HepG2 (cell line): ENCODE measurements around the gene CHRM5. TPM values are rescaled to one million over a fixed set of nuclear protein-coding genes. Genes with fewer than 3 reads are reported as not detected.

Experiments
- BCL6 ChIP-seq: IDR thresholded peaks from 2 replicates; pipeline ENCODE4 v1.6.1; 2016; ENCODE audit warnings: missing genetic modification reagents, missing compliant biosample characterization
- DNMT1 ChIP-seq: sonication (generic); formaldehyde crosslinking; IDR thresholded peaks from 2 replicates; pipeline ENCODE4 v1.5.1; 2020; ENCODE audit warnings: mild to moderate bottlenecking, missing genetic modification reagents
- HNRNPLL ChIP-seq: fragments of 200-400 bp; formaldehyde crosslinking; IDR thresholded peaks from 2 replicates; pipeline ENCODE4 v1.6.1; 2017; ENCODE audit warnings: mild to moderate bottlenecking, low read depth, low read length; ENCODE audit not compliant: poor library complexity, severe bottlenecking
- LBX2 ChIP-seq: sonication (generic); formaldehyde crosslinking; IDR thresholded peaks from 2 replicates; pipeline ENCODE4 v1.5.0; 2020; ENCODE audit warnings: missing genetic modification reagents, mild to moderate bottlenecking, borderline replicate concordance
- NFKB2 ChIP-seq: sonication (generic); formaldehyde crosslinking; IDR thresholded peaks from 2 replicates; pipeline ENCODE4 v1.4.0; 2020; ENCODE audit warnings: missing genetic modification reagents, borderline replicate concordance
- SCMH1 ChIP-seq: sonication (generic); formaldehyde crosslinking; IDR thresholded peaks from 2 replicates; pipeline ENCODE4 v1.9.0; 2021; ENCODE audit warnings: missing genetic modification reagents, mild to moderate bottlenecking, borderline replicate concordance
- SNAPC2 ChIP-seq: sonication (generic); formaldehyde crosslinking; IDR thresholded peaks from 2 replicates; pipeline ENCODE4 v1.8.1; 2022; ENCODE audit warnings: mild to moderate bottlenecking, missing genetic modification reagents
- SNAPC4 ChIP-seq: sonication (generic); formaldehyde crosslinking; IDR thresholded peaks from 2 replicates; pipeline ENCODE4 v1.4.0; 2020; ENCODE audit warnings: mild to moderate bottlenecking, missing genetic modification reagents
- THYN1 ChIP-seq: sonication (generic); formaldehyde crosslinking; IDR thresholded peaks from 2 replicates; pipeline ENCODE4 v1.8.1; 2023; ENCODE audit warnings: low read depth, mild to moderate bottlenecking, moderate library complexity, missing genetic modification reagents, borderline replicate concordance
- TP53 ChIP-seq: sonication (generic); formaldehyde crosslinking; conservative IDR thresholded peaks from 2 replicates; pipeline ENCODE4 v1.4.0; 2020; ENCODE audit warnings: missing genetic modification reagents
- ZFYVE20 ChIP-seq: sonication (generic); formaldehyde crosslinking; IDR thresholded peaks from 2 replicates; pipeline ENCODE4 v1.8.0; 2023; ENCODE audit warnings: low read depth, mild to moderate bottlenecking, moderate library complexity, missing genetic modification reagents, borderline replicate concordance
- ZNF251 ChIP-seq: sonication (generic); formaldehyde crosslinking; IDR thresholded peaks from 2 replicates; pipeline ENCODE4 v1.9.0; 2021; ENCODE audit warnings: mild to moderate bottlenecking, missing genetic modification reagents
- ZNF326 ChIP-seq: sonication (generic); formaldehyde crosslinking; IDR thresholded peaks from 2 replicates; pipeline ENCODE4 v1.4.0; 2020; ENCODE audit warnings: missing genetic modification reagents, borderline replicate concordance
- ZNF354B ChIP-seq: sonication (generic); formaldehyde crosslinking; IDR thresholded peaks from 2 replicates; pipeline ENCODE4 v1.8.0; 2022; ENCODE audit warnings: mild to moderate bottlenecking, missing genetic modification reagents
- ZNF543 ChIP-seq: sonication (generic); formaldehyde crosslinking; IDR thresholded peaks from 2 replicates; pipeline ENCODE4 v1.4.0; 2020; ENCODE audit warnings: mild to moderate bottlenecking, missing genetic modification reagents
- polyA plus RNA-seq, 8 experiments: library from polyadenylated mRNA; depleted of rRNA in 3 of 8; stranded (reverse) in 7 of 8; unstranded in 1 of 8; fragments of >200 nt; fragmentation: Illumina TruSeq in 4 of 8; extraction: Trizol in 4 of 8; gene quantifications; 2 replicates each; pipeline versions ENCODE4 v1.2.1 to v1.2.3, GENCODE V29; 2011 to 2016; ENCODE audit warnings: low read depth in 4 of 8, missing spikeins in 1 of 8, mixed read lengths in 1 of 8; ENCODE audit not compliant: insufficient read depth in 1 of 8
- total RNA-seq, 5 experiments: library from RNA; depleted of rRNA; stranded (reverse); fragments of >200 nt; fragmentation: Illumina TruSeq; extraction: Trizol; gene quantifications; 2 replicates each; pipeline ENCODE4 v1.2.3, GENCODE V29; 2016; ENCODE audit warnings: low read depth in 1 of 5
- TF ChIP-seq, protein P1 (sequence below): IDR thresholded peaks from 2 replicates; pipeline ENCODE4 v1.6.1; 2016; ENCODE audit warnings: missing compliant biosample characterization, missing genetic modification reagents, borderline replicate concordance
- TF ChIP-seq, protein P2 (sequence below): sonication (generic); formaldehyde crosslinking; IDR thresholded peaks from 2 replicates; pipeline ENCODE4 v1.4.0; 2020; ENCODE audit warnings: missing genetic modification reagents, borderline replicate concordance
- TF ChIP-seq, protein P3 (sequence below): sonication (generic); formaldehyde crosslinking; IDR thresholded peaks from 2 replicates; pipeline ENCODE4 v1.4.0; 2020; ENCODE audit warnings: mild to moderate bottlenecking, missing genetic modification reagents

CHRM5 gene
- total and polyA plus RNA-seq, 2 of the 13 experiments (the other 11 are each of a cell fraction or from before 2014, with no cell fraction given): not detected

GRCh38 chr15:34038023-34038870, 70.0 kb downstream of the CHRM5 start (continued):
- TF ChIP-seq SNAPC4 (CRISPR knock-in tag) (no peak), ZNF354B (0 out of 2 replicates have a peak, but pooled peaks have one; percentile 60), ZFYVE20 (CRISPR knock-in tag) (peak; percentile 64; the same call in 1 of the 2 replicates), SNAPC2 (CRISPR knock-in tag) (no peak), BCL6 (CRISPR knock-in tag) (peak; percentile 39; the same call in 1 of the 2 replicates), SCMH1 (CRISPR knock-in tag) (no peak), TP53 (CRISPR knock-in tag) (no peak), ZNF543 (CRISPR knock-in tag) (no peak), ZNF326 (CRISPR knock-in tag) (no peak), THYN1 (CRISPR knock-in tag) (no peak), DNMT1 (CRISPR knock-in tag) (no peak), NFKB2 (CRISPR knock-in tag) (peak; percentile 69; the same call in 1 of the 2 replicates), ZNF251 (CRISPR knock-in tag) (no peak), LBX2 (CRISPR knock-in tag) (0 out of 2 replicates have a peak, but pooled peaks have one; percentile 63), HNRNPLL (peak; percentile 78)
- TF ChIP-seq, protein P1, sequence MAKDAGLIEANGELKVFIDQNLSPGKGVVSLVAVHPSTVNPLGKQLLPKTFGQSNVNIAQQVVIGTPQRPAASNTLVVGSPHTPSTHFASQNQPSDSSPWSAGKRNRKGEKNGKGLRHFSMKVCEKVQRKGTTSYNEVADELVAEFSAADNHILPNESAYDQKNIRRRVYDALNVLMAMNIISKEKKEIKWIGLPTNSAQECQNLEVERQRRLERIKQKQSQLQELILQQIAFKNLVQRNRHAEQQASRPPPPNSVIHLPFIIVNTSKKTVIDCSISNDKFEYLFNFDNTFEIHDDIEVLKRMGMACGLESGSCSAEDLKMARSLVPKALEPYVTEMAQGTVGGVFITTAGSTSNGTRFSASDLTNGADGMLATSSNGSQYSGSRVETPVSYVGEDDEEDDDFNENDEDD (CRISPR knock-in tag): peak; percentile 64; the same call in 1 of the 2 replicates
- TF ChIP-seq, protein P2, sequence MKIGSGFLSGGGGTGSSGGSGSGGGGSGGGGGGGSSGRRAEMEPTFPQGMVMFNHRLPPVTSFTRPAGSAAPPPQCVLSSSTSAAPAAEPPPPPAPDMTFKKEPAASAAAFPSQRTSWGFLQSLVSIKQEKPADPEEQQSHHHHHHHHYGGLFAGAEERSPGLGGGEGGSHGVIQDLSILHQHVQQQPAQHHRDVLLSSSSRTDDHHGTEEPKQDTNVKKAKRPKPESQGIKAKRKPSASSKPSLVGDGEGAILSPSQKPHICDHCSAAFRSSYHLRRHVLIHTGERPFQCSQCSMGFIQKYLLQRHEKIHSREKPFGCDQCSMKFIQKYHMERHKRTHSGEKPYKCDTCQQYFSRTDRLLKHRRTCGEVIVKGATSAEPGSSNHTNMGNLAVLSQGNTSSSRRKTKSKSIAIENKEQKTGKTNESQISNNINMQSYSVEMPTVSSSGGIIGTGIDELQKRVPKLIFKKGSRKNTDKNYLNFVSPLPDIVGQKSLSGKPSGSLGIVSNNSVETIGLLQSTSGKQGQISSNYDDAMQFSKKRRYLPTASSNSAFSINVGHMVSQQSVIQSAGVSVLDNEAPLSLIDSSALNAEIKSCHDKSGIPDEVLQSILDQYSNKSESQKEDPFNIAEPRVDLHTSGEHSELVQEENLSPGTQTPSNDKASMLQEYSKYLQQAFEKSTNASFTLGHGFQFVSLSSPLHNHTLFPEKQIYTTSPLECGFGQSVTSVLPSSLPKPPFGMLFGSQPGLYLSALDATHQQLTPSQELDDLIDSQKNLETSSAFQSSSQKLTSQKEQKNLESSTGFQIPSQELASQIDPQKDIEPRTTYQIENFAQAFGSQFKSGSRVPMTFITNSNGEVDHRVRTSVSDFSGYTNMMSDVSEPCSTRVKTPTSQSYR (CRISPR knock-in tag): peak; percentile 52; the same call in 1 of the 2 replicates
- TF ChIP-seq, protein P3, sequence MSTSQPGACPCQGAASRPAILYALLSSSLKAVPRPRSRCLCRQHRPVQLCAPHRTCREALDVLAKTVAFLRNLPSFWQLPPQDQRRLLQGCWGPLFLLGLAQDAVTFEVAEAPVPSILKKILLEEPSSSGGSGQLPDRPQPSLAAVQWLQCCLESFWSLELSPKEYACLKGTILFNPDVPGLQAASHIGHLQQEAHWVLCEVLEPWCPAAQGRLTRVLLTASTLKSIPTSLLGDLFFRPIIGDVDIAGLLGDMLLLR (CRISPR knock-in tag): peak; percentile 24; the same call in 1 of the 2 replicates
